GM10266 (cell line): ENCODE data around the gene TMC8.

Experiments used
- DNase-seq: peaks from one replicate; pipeline ENCODE4 v3.0.0; 2012; ENCODE audit errors: extremely low spot score
- CTCF ChIP-seq: IDR thresholded peaks from 2 replicates; pipeline ENCODE4 v1.5.1; 2012; ENCODE audit warnings: mild to moderate bottlenecking, low read depth; ENCODE audit not compliant: control insufficient read depth, insufficient read depth; ENCODE audit errors: missing control alignments

TMC8 gene

GRCh38 chr17:78092794-78093324 is 37.7 kb upstream of the TMC8 start:
- DNase-seq = no peak
- no peak for TF ChIP-seq CTCF

GRCh38 chr17:78095035-78095434 is 35.5 kb upstream of the TMC8 start:
- no peak for TF ChIP-seq CTCF
- DNase-seq = no peak

GRCh38 chr17:78096093-78096492 is 34.5 kb upstream of the TMC8 start:
- TF ChIP-seq CTCF = no peak
- DNase-seq = no peak

- DNase-seq = no peak
- no peak for TF ChIP-seq CTCF
Observed at GRCh38 chr17:78101112-78101511, 29.5 kb upstream of the TMC8 start.

- TF ChIP-seq CTCF = no peak
- no peak for DNase-seq
Observed at GRCh38 chr17:78101542-78101941, 29.0 kb upstream of the TMC8 start.

GRCh38 chr17:78103311-78103710 is 27.3 kb upstream of the TMC8 start:
- no peak for TF ChIP-seq CTCF

GRCh38 chr17:78104540-78104941 is 26.0 kb upstream of the TMC8 start:
- no peak for DNase-seq
- no peak for TF ChIP-seq CTCF

More at GRCh38 chr17:78103311-78103710, 27.3 kb upstream of the TMC8 start:
- no peak for DNase-seq
